GM18499 (cell line): ENCODE results near the gene SNX8.
"Not testable (repeated sequence)": the region's sequence is repeated elsewhere in the genome, so short reads cannot be mapped to it uniquely, and the experiment has no call there.

Experiments
- ATAC-seq: cut with Tn5 transposase; IDR thresholded peaks from one replicate; pipeline ENCODE4 v1.9.1; 2021; ENCODE audit warnings: moderate number of reproducible peaks; ENCODE audit not compliant: insufficient read depth, unreplicated experiment

SNX8 gene

DNA sequence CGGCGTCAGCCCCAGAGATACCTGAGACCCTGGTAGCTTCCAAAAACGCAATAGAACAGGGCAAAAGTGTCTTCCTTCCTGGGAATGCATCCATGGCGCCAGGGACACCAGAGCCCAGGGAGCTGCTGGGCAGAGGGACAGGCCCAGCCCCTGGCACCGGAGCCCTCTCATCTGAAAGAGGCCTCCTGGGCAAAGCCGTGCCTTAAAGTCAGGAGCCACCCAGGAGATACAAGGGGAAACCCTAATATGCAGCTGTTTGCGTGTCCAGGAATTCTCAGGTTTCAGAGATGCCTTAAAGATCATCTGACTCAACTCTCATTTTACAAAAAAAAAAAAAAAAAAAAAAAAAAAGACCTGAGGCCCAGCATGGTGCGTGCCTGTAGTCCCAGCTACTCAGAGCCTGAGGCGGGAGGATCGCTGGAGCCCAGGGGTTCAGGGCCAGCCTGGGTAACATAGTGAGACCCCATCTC is 44.2 kb downstream of the SNX8 start:
- no peak for ATAC-seq

DNA sequence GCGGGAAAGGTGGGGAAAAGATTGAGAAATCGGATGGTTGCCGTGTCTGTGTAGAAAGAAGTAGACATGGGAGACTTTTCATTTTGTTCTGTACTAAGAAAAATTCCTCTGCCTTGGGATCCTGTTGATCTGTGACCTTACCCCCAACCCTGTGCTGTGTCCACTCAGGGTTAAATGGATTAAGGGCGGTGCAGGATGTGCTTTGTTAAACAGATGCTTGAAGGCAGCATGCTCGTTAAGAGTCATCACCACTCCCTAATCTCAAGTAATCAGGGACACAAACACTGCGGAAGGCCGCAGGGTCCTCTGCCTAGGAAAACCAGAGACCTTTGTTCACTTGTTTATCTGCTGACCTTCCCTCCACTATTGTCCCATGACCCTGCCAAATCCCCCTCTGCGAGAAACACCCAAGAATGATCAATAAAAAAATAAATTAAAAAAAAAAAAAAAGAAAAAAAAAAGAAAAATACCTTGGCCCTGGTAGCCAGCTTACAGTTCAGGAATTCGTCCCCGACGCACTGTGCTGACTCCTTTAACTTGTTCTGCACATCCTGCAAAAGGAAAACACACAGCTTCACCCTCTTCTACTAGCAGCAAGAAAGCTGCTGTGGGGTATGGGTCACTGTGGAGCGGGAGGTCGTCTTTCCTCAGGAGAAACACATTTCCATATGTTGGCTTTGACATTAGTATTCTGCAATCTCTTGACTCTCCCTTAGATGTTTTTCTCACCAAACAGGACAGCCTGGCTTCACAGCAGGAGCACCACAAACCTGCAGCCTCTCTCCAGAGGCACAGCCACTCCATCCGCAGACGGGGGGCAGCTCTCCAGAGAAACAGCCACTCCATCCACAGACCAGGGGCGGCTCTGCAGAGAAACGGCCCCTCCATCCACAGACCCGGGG is 44.9 kb downstream of the SNX8 start:
- not testable (repeated sequence) for ATAC-seq

DNA sequence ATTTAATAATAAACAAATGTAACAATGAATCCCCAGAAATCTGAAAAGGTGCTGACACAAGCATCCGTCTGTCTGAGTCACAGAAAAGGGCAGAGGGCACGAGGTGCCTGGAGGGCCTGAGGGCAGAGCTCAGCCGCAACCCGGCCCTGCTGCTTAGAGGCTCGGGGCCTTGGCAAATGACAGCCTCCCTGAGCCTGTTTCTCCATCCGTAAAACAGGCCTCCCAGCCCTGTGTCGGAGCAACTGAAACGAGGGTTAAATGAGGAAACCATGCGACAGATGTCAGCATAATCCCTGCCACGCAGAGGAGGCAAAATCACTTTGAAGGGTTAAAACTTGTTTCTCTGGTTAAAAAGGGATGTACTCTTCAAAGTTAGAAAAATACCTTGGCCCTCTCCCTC is 47.3 kb downstream of the SNX8 start:
- no peak for ATAC-seq

DNA sequence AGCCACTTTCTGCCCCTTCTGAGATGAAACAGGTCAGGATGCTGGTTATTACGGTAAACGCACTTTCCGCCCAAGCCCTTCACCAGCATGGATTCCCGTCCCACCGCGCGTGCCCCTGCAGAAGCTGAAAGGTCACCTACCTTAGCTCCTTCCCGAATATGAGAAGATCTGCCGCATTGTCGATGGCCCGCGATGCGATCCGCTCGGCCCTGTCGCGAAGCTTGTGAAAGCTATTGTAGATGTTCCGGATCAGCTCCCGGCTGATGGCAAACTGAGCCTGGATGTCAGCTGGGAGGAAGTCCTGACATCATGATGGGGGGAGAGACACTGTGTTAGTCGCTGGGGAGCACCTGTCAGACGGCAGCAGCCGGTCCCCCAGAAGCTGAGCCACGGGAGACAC is 50.1 kb downstream of the SNX8 start:
- ATAC-seq: no peak

DNA sequence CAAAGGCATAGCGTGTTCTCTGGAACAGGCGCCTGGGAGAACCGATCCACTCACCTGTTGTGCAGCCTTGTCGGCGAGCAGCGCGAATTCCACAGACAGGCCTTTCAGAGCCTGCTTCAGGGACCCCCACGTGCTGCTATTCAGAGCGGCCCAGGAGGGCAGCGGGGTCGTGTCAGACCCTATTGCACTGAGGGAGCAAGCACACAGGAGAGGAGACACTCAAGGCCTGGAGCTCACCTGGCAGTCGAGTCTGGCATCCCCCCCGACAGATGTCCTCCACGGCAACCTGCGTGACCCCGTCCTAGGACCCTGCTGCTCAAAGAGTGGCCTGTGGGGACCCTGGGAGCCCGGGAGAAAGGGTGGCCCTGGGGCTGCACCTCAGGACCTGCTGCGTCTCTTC is 51.1 kb downstream of the SNX8 start:
- ATAC-seq: no peak

DNA sequence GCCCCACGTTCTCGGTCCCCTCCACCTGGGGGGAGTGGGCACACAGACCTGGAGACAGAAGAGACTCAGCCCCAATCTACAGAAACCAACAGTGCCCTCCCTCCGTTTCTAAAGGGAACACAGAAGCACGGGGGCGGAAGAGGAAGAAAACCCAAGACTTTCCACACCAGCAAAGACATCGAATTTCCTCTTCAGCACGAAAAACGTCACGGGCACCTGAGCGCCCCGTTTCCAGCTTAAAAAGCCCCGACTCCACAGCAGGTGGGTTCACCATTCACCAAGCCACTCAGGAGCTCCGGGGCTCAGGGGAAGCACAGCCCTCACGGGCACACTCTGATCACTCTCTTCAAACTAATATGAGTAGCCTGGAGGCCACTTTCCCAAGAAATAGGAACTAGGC is 52.6 kb downstream of the SNX8 start:
- ATAC-seq: no peak

DNA sequence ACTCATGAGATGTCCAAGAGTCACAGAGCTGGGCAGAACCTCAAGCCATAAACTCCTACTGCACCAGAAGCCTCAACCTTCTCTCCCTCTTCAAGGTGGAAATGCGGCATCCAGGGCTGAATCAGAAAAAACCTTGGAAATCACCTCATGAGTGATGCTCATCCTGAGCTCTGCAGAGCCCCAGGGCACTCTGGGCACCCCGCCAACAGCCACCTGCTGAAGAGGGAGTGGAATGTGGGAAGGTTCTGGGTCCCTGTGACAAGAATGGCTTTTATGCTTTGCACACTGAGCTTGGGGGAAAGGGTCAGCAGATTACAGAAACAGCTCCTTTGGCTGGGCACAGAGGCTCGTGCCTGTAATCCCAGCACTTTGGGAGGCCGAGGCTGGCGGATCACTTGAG is 53.4 kb downstream of the SNX8 start:
- no peak for ATAC-seq

DNA sequence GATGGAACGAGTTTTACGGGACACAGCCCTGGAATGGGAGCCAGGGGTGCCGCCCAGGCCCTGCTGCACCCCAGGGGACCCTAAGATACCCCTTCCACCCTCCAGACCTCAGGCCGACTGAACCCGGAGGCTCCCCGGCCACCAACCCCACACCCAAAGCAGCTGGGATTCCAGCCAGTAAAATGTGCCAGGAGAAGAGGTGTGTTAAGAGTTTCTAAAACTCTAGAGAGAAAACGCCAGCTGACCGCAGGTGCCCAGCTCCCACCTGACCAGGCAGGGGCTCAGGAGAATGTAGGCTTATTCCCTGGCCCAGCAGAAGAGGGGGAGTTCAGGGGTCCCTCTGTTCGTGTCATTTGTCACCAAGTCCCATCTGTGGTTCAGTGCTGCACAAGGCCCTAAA is 54.8 kb downstream of the SNX8 start:
- no peak for ATAC-seq

DNA sequence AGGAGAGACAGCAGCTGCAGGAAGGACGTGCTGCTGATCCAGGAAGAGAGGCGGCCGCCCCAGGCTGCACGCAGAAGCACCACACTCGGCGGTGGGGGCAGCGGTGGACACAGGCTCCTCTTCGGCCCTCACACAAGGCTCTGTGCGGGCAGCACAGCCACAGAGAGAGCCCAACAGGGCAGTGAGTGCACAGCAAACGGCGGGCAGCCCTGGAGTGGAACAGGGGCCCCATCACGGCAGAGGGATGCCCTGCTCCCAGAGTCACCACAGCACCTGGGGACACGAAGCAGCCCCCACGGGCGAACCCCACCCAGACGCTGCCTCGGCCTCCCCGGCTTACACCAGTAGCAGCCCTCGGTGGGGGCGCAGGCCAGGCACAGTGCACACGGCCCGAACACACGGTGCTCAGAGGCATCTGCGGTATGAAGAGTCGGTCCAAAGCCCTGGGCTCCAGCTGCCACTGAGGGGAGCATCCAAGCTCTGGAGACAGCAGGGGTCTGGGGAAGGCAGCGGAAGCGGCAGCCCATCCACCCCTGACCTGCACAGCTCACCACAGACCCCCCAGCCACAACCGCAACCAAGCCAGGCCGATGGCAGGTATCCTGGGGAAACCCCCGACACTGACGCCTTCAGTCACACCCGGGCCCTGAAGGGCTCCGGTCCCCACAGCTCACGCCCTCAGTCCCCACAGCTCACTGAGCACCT is 55.4 kb downstream of the SNX8 start:
- ATAC-seq: no peak

DNA sequence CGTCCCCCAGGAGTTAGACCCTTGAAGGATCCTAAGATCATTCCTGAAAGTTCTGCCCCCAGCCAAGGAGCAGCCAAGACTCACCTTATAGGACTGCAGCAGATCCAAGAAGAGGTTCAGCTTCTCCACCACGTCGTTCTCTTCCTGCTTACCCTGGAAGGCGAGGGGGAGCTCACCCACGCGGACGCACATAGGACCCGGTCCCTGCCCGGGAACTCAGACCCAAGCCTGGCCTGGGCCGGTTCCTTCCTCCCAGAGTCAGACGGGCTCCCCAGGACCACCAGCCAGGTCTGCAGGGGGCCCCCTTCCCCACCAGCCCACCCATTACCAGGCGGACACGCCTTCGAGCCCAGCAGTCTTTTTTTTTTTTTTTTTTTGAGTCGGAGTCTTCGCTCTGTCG is 56.6 kb downstream of the SNX8 start:
- ATAC-seq: no peak

DNA sequence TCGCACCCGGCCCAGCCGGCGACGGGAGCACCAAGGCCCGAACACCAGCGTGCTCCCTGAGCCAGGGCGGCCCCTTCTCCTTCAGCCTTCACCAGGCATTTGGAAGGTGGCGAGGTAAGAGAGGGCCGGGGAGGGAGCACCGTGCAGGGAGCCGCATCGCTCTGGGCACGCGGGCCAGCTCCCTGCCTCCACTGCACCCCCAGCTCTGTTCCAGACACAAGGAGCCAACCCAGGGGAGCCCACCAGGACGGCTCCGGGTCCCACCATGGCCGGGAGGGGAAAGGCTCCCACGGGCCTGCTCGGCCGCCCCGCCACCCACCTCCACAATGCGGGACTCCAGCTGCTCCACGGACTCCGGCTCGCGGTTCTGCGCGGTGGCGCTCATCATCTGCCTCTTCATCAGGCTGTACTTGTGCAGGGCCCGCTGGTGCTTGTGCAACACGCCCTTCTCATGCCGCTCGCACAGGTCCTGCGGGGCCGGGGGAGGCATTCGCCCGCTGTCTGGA is 57.1 kb downstream of the SNX8 start:
- no peak for ATAC-seq

DNA sequence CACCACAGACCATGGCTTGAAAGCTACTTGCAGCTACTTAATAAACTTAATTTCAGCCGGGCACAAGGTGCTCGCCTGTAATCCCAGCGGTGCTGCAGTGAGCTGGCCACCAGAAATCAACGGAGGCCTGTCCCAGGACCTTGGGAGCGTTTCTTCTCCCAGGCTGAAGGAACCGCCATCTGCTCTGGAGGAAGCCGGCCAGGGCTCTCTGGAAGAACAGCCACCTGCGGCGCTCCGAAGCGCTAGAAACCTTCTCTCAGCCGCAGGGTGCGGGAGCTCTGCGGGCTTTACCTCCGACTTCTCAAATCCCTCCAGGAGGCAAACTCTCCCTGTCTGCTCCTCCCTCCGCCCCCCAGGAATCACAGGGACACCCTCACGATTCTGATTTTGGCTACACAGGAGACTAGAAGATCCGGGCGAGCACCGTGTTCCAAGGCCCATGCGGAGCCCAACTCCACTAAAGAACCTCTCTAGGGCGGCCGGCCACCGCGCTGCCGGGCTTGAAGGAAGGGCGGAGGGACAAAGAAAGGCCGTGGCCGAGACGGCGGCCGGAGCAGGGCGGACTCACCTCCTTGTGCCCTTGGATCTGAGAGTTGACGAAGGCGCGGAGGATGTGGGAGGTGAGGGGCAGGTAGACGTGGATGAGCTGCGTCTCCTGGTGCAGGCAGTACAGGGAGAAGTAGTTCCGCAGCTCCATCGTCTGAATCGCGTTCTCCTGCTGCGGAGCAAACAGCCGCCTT is 57.8 kb downstream of the SNX8 start:
- no peak for ATAC-seq

DNA sequence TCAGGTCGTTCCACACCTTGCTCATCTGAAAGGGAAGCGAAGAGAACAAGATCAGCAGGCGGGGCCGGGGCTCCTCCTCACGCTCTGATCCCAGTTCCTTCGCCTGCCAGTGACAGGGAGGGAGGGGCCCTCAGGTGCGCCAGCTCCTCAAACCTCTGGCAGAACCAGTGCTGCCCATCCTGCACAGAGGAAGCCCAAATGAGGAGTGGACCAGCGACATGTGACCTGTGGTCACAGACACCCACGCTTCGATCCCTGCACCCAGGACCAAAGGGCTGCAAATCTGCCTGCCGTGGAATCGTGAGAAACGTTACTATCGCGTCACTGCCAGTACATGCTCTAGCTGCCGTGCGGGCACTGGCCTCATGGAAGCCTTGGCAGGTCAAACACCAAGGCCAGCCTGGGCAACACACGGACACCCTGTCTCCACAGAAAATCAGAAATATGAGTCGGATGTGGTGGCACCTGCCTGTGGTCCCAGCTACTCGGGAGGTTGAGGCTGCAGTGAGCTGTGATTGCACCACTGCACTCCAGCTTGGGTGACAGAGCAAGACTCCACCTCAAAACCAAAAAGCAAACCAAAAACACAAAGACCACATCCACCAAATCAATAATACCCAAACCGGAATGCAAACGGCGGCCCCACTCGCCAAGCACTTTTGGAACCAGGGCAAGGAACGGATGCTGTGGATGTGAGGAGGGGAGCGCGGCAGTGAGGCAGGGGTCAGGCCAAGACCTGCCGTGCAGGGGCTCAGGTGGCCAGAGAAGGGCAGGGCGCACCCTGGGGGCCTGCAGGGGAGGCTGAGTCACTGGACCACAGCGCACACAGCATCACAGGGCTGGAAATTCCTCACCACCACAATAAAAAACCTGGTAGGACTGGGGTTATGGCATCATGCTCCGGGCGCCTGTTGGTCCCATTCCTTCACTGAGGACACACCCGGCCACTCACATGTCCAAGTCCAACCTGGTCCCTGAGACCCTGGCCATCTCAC is 58.8 kb downstream of the SNX8 start:
- ATAC-seq: no peak

DNA sequence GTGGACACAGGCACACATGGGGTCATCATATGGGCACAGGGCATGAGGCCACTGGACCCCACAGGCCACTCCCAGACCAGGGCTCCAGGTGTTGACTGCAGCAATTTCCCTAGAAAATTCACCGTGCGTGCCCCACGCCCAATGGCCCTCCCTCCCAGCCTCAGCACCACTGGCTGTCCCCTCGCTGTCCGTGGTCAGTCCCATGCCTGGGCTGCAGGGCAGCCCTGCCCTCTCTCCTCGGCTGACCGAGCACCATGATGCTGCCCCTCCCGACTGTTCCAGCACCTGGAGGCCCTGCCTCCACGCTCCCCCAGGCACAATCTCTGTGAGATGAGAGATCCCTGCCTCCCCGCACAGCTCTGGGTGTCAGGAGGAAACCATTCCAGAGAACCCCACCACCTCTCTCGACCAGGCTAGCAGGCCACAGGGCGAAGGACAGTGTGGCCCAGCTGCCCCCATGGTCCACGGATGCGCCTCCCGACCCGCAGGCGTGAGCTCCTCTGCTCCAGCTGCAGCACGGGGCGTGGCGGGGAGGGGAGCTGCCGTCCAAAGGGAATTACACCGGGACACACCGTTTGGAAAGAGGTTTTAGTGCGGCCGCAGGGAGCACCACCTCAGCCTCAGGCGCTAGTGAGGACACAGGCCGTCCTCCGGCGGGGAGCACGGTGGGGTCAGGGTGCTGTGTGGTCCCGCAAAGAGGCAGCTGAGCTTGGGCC is 59.7 kb downstream of the SNX8 start:
- ATAC-seq: no peak

DNA sequence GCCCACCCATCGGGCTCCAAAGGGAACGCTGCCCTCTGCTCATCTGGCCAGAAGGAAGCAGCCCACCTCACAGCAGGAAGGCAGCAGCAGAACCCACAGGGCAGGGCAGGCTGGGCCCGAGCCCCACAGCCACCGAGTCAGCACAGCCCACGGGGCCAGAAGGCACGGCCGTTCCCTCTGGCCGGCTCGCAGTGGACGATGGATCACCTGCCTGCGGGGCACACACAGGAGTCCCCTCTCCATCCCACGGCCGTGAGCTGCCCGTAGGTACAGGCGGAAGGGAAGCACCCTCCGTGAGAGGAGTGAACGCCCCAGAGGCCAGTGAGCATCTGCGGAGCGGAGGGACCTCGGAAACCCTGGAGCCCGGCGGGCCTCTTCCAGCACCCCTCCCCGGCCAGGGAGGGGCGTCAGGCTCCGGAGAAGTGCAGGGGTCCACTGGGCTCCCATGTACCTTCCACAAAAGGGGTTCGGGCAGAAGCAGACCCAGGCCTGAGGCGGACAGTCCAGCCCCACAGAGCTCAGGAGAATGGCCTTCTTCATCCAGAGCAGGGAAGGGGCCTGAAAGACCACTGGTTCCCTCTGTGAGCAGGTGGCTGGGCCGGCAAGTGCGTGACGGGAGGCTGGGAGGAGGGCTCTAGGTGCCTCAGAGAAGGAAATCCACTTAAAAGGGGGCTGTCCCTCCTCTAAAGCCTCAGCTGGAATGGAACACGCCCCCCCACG is 60.6 kb downstream of the SNX8 start:
- no peak for ATAC-seq

DNA sequence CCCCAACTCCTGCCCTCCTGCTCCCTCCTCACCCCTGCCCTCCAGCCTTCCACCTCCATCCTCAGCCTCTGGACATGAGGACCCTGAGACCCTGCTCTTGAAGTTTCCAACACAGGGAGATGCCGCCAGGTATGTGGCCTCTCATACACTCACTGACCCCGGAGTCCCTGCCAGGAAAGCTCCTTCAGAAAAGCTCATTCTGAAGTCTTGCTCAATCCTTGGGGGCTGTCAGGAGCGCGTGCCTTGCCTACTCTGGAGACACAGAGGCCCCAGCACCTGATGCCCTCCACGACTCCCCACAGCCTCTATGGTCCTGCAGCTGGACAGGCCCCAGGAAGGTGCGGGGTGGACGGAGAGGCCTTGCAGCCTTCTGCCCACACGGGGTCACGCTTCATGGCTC is 61.2 kb downstream of the SNX8 start:
- no peak for ATAC-seq

DNA sequence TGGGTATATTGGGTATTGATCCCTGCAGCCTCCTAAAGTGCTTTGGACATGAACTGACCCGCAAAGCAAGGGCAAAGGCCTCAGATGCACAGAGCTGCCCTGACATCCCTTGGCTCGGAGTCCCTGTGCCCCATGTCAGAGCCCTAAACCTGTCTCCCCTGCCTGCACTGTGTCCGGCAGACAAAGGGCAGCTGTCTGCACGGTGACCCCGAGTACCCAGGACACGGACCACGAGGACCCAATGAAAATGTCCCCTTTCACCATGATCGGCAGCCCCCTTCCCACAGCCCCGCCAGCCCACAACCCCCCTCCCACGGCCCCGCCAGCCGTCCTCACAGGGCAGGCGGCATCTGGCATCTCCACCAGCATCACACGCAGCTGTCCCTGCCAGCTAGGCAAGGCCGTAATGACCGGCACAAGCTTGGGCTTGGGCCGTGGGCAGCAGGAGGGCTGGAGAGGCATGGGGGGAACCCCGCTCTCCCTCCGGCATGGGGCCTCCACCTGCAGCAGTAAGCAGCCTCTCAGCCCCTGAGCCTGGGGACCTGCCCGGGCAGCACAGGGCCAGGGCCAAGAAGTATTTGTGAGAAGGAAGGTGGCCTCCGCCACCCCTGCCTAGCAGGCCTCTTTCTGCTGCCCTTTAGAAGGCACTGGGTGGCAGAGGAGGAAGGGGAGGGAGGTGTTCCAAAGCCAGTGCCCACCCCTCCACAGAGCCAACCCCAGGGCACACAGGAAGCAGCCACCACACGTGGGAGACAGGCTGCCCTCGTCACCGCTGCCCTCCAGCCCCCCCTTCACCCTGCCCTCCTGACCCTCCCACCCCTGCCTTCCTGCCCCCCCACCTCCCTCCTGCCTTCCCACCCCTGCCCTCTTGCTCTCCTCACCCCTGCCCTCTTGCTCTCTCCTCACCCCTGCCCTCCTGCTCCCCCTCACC is 62.1 kb downstream of the SNX8 start:
- ATAC-seq: no peak
